Tongue (tissue), 2 donors: ENCODE results near the gene HBG1. TPM values are rescaled to one million over a fixed set of nuclear protein-coding genes. Genes with fewer than 3 reads are reported as not detected.
"Not testable (repeated sequence)": the region's sequence is repeated elsewhere in the genome, so short reads cannot be mapped to it uniquely, and the experiment has no call there.

Source experiments
- DNase-seq: peaks from one replicate; pipeline ENCODE4 v3.0.0-alpha.2; 2015
- total RNA-seq: library from RNA; depleted of rRNA; stranded (reverse); fragments of >200 nt; gene quantifications from one replicate; pipeline ENCODE4 v1.2.3, GENCODE V29; 2014

HBG1 gene
- total RNA-seq, 1 donor from 2014 or later, result 7.5 TPM

GRCh38 chr11:5277807-5278382, 28.2 kb upstream of the HBG1 start:
- DNase-seq, result no peak

- DNase-seq, result no peak
Observed at GRCh38 chr11:5276697-5277096, 27.0 kb upstream of the HBG1 start.

DNA sequence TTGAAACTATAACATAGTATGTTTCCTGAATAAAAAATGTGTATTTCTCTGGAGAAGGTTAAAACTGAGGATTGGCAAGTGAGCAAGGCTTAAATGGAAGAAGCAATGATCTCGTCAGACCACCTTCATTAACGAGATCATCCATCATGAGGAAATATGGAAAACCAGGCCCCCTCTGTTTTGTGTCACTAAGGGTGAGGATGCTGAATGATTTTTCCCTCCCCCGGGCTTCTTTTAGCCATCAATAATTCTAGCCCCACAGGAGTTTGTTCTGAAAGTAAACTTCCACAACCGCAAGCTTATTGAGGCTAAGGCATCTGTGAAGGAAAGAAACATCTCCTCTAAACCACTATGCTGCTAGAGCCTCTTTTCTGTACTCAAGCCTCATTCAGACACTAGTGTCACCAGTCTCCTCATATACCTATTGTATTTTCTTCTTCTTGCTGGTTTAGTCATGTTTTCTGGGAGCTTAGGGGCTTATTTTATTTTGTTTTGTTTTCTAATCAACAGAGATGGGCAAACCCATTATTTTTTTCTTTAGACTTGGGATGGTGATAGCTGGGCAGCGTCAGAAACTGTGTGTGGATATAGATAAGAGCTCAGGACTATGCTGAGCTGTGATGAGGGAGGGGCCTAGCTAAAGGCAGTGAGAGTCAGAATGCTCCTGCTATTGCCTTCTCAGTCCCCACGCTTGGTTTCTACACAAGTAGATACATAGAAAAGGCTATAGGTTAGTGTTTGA, 25.9 kb upstream of the HBG1 start:
- no peak for DNase-seq

- no peak for DNase-seq
Observed at GRCh38 chr11:5274395-5274794, 24.7 kb upstream of the HBG1 start.

DNA sequence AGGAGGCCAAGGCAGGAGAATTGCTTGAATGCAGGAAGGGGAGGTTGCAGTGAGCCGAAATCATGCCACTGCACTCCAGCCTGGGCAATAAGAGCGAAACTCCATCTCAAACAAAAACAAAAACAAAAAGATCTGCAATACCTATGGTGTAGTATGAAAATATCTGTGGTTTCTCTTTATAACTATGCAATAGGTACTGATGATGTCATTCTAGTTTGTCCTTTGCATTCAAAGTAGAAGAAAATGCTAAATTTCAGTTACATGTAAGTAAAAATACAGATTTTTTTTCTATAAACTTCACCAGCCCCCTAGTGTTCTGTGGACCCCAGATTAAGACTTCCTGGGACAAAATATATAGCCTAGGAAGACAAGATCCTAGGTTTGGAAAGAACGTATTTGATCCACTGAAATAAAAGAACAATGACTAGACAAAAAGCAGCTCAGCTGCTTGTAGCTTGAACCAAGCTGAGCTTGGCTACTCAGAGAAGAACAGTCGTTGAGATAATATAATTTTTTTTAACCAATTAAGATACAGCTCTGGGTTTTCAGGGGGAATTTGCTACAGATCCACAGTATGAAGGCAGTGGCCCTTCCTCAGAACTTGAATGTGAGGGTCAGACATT, 22.8 kb upstream of the HBG1 start:
- DNase-seq, result no peak

- no peak for DNase-seq
Observed at GRCh38 chr11:5269715-5270147, 20.1 kb upstream of the HBG1 start, which contains the start of gene HBE1. TSS of gene HBE1 (minus strand) at chr11:5269945. CDS start at chr11:5269890, 55 bp downstream.

DNA sequence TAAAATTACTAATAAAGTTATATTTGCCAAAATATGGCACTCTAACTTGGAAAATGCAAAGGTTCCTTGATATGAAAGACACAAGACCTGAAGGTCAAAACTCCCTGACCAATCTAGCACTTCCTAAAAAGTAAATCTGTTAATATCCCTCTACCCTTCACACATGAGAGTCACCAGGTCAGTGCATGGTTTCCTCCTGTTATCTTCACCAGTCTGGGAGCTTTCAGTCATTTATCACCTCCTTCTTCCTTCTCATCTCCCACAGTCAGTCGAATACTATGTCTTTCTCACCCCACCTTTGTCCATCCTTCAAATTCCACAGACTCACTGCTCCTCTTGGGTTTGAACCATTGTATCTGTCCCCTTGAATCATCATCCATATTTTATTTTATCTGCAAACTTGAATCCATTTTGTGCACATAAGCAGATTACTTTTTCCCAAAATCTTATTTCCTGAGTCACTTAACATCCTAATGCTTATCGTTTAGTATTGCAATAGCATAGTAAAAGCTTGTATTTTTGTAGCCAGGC, 17.4 kb upstream of the HBG1 start:
- DNase-seq, result no peak

GRCh38 chr11:5266609-5267008, 17.0 kb upstream of the HBG1 start:
- DNase-seq, result no peak

- no peak for DNase-seq
Observed at GRCh38 chr11:5265832-5266231, 16.2 kb upstream of the HBG1 start.

DNA sequence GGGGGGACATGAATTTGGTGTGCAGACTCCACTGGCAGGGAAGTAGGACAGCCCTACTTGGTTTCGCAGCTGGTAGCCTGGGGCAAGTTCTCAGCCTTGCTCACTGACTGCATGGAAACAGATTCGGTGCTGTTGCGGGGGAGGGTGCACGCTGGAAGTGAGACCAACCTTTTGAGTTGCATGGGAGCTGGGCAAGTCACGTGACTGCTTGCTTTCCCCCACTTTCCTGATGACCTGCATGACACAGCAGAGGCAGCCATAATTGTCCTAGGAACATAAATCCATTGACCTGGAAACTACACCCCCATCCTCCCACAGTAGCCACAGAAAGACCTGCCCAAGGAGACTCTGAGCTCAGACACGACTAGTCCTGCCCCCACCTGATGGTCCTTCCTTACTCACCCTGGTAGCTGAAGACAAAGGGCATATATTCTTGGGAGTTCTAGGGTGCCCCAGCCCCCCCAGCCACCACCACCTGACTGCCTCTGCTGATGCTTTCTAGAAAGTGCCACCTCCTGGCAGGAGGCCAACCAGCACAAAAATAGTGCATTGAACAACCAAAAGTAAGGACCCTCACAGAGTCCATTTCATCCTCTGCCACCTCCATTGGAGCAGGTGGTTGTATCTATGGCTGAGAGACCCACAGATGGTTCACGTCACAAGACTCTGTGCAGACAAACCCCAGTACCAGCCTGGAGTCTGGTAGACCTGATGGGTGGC, 9.0 kb upstream of the HBG1 start:
- no peak for DNase-seq

- no peak for DNase-seq
Observed at GRCh38 chr11:5257296-5257695, 7.6 kb upstream of the HBG1 start.

DNA sequence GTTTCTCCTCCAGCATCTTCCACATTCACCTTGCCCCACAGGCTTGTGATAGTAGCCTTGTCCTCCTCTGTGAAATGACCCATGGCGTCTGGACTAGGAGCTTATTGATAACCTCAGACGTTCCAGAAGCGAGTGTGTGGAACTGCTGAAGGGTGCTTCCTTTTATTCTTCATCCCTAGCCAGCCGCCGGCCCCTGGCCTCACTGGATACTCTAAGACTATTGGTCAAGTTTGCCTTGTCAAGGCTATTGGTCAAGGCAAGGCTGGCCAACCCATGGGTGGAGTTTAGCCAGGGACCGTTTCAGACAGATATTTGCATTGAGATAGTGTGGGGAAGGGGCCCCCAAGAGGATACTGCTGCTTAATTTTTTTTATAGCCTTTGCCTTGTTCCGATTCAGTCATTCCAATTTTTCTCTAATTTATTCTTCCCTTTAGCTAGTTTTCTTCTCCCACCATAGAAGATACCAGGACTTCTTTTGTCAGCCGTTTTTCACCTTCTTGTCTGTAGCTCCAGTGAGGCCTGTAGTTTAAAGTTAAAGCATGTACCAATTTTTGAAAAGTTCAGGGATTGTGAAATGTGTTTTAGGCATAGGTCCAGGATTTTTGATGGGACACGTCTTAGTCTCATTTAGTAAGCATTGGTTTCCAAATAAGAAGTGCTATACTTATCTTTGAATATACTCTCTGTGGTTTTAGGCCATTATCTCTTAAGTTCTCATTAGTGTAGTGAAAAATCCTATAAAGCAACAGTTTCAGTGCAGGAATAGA, 5.2 kb upstream of the HBG1 start, which contains the start of gene HBG2:
Gene HBG2, minus strand, starts transcription at position 136 of the 768 bp plus-strand sequence. Its CDS starts 53 bp downstream, at position 83.
- DNase-seq, result not testable (repeated sequence)

DNA sequence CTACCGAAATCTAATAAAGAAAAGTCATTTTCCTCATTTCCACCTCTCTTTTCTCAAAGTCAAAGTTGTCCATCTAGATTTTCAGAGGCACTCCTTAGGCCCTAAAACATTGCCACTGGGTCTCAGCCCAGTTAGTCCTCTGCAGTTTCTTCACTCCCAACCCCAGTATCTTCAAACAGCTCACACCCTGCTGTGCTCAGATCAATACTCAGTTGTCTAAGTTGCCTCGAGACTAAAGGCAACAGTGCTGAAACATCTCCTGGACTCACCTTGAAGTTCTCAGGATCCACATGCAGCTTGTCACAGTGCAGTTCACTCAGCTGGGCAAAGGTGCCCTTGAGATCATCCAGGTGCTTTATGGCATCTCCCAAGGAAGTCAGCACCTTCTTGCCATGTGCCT, 4.4 kb upstream of the HBG1 start:
- DNase-seq, result not testable (repeated sequence)

DNA sequence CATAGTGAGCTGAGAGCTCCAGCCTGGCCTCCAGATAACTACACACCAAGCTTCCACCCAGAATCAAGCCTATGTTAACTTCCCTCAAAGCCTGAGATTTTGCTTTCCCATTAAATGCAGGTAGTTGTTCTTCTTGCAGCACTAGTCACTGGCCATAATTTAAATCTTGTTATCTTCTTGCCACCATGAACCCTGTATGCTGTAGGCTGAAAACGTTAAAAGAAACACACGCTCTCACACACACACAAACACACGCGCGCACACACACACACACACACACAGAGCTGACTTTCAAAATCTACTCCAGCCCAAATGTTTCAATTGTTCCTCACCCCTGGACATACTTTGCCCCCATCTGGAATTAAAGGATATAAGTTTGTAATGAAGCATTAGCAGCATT, 3.8 kb upstream of the HBG1 start:
- DNase-seq, result not testable (repeated sequence)

DNA sequence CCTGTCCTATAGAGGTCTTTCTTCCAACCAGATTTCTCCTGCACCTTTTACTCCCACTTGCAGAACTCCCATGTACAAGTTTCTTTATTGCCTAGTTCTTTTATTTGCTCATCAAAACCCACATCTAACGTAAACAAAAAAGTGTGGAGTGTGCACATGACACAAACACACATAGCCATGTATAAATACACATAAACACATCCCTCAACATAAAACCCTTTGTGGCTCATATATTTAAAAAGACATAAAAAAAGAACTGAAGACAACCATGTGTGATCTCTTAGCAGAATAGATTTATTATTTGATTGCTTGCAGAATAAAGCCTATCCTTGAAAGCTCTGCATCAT, 3.2 kb upstream of the HBG1 start:
- DNase-seq, result no peak

- DNase-seq, result no peak
Observed at GRCh38 chr11:5252192-5252918, 2.7 kb upstream of the HBG1 start.

GRCh38 chr11:5251746-5252145, 2.1 kb upstream of the HBG1 start:
- no peak for DNase-seq

DNA sequence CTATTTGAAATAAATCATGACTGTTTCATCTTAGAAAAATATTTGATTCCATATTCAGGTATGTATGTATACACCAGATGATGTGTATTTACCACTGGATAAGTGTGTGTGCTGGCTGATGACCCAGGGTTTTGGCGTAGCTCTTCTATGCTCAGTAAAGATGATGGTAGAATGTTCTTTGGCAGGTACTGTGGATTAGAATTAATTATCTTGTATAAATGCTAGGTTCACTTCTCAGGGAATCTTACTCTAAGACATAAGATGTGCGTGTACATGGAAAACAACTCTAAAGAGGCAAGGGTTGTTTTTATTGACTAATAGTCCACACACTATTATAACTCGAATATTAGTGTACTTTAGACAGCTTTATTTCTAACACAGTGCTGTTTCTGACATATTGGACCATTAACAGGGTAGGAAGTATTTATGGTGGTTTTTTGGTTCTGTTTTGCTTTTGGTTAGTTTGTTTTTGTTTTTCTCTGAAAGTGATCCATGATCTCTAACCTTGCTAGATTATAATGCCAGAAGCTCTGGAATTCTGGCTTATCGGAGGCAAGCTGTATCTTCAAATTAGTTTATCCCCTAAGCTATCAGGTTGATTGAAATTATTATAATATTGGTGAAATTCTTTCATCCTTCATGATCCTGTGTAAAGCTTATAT, 1.0 kb upstream of the HBG1 start:
- DNase-seq, result no peak

DNA sequence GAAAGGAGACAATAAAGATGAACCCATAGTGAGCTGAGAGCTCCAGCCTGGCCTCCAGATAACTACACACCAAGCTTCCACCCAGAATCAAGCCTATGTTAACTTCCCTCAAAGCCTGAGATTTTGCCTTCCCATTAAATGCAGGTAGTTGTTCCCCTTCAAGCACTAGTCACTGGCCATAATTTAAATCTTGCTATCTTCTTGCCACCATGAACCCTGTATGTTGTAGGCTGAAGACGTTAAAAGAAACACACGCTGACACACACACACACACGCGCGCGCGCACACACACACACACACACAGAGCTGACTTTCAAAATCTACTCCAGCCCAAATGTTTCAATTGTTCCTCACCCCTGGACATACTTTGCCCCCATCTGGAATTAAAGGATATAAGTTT, 1.2 kb downstream of the HBG1 start:
- not testable (repeated sequence) for DNase-seq

DNA sequence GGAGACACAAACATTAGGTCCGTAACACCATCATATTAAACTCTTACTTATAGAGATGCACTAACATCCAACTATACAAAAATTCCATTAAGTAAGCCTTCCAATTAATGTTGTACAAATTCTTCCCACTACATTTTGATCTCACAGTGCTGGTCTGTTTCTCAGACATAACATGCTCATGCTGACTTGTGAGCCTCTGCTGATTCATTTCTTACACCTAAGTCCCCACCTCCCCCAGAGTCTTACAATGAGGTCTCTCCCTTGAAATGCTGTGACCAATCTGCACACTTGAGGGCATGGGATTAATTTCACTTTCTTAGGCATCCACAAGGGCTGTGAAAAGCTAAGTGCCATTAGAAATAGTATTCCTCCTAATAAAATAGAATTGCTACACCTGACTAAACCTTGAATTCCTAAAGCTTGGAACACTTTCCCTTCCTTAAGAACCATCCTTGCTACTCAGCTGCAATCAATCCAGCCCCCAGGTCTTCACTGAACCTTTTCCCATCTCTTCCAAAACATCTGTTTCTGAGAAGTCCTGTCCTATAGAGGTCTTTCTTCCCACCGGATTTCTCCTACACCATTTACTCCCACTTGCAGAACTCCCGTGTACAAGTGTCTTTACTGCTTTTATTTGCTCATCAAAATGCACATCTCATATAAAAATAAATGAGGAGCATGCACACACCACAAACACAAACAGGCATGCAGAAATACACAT, 2.0 kb downstream of the HBG1 start:
- no peak for DNase-seq
